ENCODE measurements around the gene ZNF343.

The ZNF343 gene

DNA sequence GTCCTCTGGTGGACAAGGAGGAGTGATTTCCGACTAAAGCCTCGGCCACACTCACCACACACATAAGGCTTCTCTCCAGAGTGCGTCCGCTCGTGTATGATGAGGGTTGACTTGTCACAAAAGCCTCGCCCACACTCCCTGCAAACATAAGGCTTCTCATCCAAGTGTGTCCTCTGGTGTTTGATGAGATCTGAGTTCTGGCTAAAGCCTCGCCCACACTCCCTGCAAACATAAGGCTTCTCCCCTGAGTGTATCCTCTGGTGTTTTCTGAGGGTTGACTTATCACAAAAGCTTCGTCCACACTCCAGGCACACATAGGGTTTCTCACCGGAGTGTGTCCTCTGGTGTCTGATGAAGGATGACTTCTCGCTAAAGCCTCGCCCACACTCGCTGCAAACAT is 25.2 kb downstream of the ZNF343 start:
- no peak for DNase-seq
- in situ Hi-C loops (cut with HindIII; ENCODE audit: low pct_ligation_motif_present, low pct_unique_long_range_greater_than_20kb, low sequenced_read_pairs), result no loop called here

DNA sequence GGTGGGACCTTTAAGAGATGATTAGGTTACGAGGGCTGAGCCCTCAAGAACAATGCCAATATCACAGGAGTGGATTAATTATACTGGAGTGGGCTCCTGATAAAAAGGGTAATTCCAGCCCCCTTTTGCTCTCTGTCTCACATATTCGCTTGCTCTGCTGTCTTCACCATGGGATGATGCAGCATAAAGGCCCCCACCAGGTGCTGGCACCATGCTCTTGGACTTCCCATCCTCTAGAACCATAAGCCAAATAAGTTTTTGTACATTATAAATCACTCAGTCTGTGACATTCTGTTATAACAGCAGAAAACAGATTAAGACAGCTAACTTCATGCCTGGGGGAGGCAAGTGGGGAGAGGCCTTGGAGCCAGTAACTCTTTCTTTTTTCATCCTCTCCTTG is 28.3 kb downstream of the ZNF343 start:
- in situ Hi-C loops (cut with HindIII; ENCODE audit: low pct_ligation_motif_present, low pct_unique_long_range_greater_than_20kb, low sequenced_read_pairs), result no loop called here
- no peak for DNase-seq

DNA sequence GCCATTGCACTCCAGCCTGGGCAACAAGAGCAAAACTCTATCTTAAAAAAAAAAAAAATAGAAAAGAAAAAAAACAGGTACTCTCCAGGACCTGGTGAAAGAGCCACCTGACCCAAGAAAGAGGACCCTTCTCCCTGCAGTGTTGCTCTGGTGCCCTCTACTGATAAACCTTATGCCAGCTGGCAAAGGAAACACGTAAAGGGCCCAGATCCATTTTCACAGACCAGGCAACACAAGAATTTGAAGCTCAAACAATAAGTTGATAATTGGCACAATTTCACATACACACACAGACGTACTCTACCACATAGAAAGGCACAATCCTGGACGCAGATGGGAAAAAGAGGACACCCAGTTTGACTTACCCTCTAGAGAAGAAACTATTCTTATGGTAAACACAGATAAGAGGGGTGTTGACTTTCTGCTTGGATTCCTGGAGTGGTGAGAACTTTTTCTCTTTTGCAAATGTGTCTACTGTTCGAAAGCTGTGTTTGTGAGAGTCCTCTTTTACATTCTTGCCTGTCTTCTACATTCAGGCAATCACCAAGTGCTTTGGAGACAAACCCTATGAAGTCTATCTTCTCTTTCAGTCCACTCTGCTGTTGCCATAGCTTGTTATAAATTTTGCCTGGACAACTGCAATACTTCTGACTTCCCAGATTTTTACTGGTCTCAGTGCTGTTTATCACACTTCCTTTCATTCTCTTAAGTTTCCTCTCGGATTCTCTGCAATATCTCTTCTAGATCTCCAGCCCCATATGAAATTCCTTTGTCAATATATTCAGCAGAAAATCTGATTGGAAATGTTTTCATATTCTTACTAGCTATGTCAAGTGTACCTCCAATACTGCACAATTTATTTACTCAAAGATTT is 31.7 kb downstream of the ZNF343 start:
- DNase-seq, result no peak
- in situ Hi-C loops (cut with HindIII; ENCODE audit: low pct_ligation_motif_present, low pct_unique_long_range_greater_than_20kb, low sequenced_read_pairs), result no loop called here

DNA sequence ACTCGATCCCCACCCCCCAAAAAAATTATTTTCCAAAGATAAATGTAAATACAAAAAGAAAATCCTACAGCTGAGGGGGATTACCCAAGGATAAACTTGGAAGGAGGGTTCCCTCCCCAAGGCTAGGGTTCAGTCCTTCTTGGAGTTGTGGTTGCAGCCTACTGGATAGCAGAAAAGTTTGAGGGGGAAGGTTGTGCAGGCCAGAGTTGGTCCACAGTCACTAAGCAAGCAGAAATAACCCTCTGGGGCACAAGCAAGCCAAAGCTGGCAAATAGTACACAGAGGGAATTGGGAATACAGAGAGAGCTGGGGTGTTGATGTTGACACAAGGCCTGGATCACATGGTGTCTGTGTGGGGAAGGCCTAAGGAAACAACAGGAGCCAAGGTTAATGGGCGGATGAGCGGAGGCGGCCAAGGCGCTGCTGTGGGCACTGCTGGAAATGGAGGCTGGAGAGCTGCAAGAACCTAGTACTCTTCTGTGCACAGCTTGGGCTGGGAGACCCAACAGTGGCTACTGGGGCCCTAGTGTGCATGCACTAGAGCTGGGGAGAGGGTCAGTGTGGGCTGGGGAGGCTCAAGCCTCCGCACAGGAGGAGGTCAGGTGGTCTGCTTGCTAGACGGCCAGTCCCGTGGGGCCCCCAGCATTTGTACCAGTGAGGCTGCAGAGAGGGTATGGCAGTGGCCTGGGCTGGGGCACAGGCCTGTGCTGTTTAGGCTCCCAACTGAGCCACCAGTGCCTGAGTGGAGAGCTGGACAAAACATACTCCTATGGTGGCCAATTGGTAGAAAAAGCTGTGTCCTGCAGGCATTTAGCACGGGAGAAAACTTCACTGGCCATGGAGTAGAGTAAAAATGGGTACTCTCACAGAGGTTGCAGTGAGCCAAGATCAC is 32.6 kb downstream of the ZNF343 start:
- no peak for DNase-seq
- in situ Hi-C loops (cut with HindIII; ENCODE audit: low pct_ligation_motif_present, low pct_unique_long_range_greater_than_20kb, low sequenced_read_pairs), result no loop called here

DNA sequence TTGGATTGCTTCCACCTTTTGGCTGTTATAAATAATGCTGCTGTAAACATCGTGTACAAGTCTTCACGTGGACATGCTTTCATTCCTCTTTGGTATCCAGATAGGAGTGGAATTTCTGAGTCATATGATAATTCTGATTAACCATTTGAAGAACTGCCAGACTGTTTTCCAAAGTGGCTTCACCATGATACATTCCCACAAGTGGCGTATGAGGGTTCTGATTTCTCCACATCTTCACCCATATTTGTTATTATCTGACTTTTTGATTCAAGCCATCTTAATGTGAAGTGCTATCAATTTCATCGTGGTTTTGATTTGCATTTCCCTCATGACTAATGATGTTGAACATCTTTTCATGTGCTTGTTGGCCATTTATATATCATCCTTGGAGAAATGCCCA is 35.2 kb downstream of the ZNF343 start:
- DNase-seq, result peak; percentile 17
- in situ Hi-C loops (cut with HindIII; ENCODE audit: low pct_ligation_motif_present, low pct_unique_long_range_greater_than_20kb, low sequenced_read_pairs), result no loop called here

DNA sequence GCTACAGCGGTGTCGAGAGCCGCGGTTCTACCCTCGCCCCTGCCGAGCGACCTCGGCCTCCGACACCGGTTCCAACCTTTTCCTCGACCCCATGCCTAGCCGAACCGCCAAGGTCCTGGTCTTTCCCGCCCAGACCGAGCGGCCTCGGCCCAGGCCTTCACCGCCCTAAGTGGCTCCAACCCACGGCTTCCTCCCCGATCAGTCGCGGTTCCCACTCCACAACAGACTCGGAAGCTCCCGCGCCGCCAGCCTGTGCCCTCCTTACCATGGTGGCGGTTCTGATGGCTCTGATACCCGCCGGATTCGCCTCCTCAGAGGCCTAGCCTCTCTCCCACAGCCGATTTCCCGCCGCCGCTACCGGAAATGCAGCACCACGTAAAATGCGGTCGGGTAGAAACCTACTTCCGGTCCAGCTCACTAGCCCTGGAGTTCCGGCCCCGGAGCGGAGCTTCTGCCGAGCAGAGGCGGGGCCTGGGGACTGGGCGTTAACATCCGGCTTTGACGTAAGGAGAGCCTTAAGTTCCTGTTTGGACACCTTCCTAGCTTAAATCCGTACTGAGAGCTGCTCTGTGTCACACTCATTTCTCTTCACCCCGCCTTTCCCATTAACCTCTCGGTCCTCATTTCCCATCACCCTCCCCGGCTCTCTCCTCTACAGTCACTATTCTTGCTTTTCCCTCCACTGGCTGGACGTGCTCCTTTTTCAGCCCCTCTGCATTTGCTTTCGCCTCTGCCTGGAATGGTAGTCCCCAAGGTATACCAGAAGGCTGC is 38.1 kb downstream of the ZNF343 start, which contains the start of gene SNRPB:
Gene SNRPB (minus strand): TSS at position 367 of the 771 bp plus-strand sequence. CDS start 99 bp downstream, at position 268.
- in situ Hi-C loops (cut with HindIII; ENCODE audit: low pct_ligation_motif_present, low pct_unique_long_range_greater_than_20kb, low sequenced_read_pairs), result no loop called here
- peak; percentile 98 for DNase-seq

DNA sequence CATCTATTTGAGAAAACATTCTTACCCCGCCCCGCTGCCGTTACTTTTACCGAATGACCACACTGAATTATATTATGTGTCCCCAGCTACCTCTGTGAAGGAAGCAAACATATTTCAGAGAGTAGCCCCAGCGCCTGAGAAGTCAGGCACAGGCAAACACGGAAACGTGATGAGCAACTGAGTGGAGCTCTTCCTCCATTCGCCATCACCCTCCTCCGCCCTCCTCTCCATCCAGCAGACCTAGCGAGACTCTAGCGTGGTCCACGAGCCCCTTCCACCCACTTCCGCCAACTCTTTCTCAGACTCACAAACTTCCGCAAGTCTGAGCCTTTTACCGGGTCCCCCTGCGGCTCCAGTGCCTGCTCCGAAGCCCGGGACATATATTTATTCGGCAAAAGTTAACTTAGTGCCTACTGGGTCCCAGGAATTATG is 38.7 kb downstream of the ZNF343 start:
- in situ Hi-C loops (cut with HindIII; ENCODE audit: low pct_ligation_motif_present, low pct_unique_long_range_greater_than_20kb, low sequenced_read_pairs), result no loop called here

DNA sequence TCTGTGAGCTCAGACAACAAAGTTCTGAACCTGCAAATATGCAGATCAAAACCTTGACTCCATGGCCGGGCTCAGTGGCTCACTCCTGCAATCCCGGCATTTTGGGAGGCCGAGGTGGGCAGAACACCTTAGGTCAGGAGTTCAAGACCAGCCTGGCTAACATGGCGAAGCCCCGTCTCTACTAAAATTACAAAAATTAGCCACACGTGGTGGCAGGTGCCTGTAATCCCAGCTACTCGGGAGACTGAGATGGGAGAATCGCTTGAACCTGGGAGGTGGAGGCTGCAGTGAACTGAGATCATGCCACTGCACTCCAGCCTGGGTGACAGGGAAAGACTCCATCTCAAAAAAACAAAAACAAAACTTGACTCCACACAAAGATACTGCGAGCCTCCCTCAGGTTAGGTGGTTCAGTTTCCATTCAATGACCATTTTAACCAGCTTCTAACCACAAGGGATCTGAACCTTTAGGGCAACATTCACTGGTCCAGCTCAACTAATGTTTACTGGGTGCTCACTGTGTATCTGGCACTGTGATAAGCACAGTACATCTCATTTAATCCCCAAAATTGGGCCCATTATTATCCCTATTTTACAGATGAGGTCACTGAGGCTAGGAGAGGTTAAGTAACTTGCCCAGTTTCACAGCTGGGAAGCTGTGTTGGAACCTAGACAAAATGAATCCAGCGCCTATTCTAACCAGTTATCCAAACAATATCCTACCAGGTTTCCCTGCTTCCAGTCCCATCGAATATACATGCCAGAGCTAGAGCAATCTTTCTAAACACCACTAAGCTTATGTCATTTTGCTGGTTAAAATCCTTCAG is 39.9 kb downstream of the ZNF343 start:
- no peak for DNase-seq
- in situ Hi-C loops (cut with HindIII; ENCODE audit: low pct_ligation_motif_present, low pct_unique_long_range_greater_than_20kb, low sequenced_read_pairs), result no loop called here

More for the DNA sequence above, 38.7 kb downstream of the ZNF343 start:
- peak; percentile 51 for DNase-seq

DNA sequence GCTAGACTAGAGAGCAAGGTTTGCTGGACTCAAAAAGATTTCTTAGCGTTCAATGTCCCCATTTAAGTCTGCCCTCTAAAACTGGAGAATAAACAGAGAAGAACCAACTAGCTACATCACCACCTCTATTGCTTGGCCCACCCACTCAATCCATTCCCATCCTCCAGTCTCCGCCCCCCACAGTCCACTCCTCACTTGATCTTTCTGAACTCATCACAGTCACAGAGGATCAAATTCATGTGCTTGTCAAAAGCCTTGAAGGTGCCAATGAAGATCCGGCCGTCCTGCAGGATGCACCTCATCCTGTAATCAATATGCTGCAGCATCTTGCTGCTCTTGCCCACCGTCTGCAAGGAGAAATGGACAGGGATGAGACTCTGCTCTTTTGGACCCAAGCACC is 41.3 kb downstream of the ZNF343 start:
- in situ Hi-C loops (cut with HindIII; ENCODE audit: low pct_ligation_motif_present, low pct_unique_long_range_greater_than_20kb, low sequenced_read_pairs), result no loop called here
- no peak for DNase-seq

DNA sequence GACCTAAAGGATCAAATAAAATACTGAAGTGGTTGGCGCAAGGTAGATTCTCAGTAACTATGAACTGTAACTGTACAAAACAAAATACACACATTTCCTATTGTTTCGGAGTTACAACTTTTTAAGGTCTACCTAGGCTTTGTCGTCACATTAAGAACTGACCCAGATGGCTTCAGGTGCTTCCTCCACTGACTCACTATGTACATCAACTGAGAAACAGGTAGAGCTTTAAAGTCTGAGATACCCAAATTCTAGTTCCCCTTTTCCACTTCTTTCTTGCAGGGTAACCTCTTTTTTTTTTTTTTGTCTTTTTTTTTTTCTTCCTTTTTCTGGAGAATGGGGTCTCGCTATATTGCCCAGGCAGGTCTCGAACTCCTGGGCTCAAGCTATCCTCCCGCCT is 43.6 kb downstream of the ZNF343 start:
- no peak for DNase-seq
- in situ Hi-C loops (cut with HindIII; ENCODE audit: low pct_ligation_motif_present, low pct_unique_long_range_greater_than_20kb, low sequenced_read_pairs), result no loop called here

DNA sequence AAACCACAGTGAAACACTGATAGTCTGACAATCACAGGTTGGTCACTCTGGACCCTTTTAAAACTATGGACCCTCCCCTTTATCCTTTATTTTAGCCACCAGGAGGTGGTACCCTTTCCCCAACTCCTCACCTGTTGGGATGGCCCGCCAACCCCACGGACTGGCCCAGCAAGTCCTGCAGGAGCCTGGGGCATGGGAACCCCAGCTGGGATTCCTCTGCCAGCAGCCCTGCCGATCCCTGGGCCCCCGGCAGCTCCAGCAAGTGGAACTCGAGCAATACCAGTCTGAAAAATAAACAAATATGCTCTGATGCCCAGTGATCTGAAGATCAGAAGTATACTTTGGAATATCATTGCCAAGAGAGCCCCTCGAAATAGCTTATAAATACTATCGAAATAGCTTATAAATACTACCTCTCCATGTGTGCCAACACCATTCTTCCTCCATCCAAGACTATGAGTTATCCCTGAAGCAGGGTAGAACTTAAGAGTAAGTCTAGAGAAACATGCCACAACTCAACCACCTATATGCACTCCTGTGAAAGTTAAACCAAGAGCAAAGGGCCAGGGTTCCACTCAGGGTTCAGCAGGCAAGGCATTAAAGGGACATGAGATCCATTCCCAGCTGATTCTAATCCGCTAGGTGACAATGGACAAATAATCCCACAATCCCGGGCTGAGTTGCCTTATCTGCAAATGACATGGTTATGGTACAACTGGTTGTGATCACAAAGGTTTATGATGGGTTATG is 44.9 kb downstream of the ZNF343 start:
- DNase-seq, result no peak

DNA sequence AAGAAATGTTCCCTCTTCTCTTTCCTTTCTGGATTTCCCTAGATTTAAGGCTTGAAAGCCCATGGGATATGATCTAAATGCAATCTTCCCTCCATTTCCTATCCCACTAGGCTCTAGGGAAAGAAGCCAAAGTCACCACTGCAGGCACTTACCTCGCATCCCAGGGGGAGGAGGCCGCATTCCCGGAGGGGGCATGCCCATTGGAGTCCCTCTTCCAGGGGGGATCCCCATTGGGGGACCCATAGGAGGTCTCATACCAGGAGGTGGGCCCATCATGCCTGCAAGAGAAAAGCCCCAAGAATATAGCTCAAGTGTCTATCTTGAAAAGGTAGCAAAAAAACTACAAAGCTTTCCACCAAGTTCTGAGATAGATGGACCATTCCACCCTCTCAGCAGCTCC is 46.2 kb downstream of the ZNF343 start:
- in situ Hi-C loops (cut with HindIII; ENCODE audit: low pct_ligation_motif_present, low pct_unique_long_range_greater_than_20kb, low sequenced_read_pairs), result no loop called here
- no peak for DNase-seq

More for the DNA sequence above, 44.9 kb downstream of the ZNF343 start:
- in situ Hi-C loops (cut with HindIII; ENCODE audit: low pct_ligation_motif_present, low pct_unique_long_range_greater_than_20kb, low sequenced_read_pairs), result no loop called here

DNA sequence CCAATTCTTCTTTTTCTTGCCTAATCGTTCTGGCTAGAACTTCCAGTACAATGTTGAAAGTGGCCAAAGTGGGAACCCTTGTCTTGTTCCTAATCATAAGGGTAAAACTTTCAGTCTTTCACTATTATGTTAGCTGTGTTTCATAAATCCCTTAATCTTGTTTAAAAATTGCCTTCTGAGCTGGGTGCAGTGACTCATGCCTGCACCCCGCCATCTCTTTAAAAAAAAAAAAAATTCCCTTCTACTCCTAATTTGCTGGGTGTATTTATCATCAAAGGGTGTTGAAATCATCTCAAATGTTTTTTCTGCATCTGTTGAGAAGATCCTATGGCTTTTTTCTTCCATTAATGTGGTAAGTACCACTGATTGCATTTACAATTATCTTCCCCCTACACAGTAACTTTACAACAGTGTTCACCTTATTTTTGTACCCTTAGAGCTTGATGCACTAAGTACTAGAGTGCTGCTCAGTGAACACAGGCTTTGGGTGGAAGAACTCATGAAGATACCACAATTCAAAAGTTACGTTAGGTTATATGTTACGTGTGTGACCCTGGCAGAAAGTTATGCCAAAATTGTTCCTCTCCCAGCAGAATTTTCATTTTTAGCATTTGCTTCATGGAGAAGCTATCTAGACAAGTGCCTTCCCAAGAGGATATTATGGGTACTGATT is 47.8 kb downstream of the ZNF343 start:
- in situ Hi-C loops (cut with HindIII; ENCODE audit: low pct_ligation_motif_present, low pct_unique_long_range_greater_than_20kb, low sequenced_read_pairs), result no loop called here
- no peak for DNase-seq

DNA sequence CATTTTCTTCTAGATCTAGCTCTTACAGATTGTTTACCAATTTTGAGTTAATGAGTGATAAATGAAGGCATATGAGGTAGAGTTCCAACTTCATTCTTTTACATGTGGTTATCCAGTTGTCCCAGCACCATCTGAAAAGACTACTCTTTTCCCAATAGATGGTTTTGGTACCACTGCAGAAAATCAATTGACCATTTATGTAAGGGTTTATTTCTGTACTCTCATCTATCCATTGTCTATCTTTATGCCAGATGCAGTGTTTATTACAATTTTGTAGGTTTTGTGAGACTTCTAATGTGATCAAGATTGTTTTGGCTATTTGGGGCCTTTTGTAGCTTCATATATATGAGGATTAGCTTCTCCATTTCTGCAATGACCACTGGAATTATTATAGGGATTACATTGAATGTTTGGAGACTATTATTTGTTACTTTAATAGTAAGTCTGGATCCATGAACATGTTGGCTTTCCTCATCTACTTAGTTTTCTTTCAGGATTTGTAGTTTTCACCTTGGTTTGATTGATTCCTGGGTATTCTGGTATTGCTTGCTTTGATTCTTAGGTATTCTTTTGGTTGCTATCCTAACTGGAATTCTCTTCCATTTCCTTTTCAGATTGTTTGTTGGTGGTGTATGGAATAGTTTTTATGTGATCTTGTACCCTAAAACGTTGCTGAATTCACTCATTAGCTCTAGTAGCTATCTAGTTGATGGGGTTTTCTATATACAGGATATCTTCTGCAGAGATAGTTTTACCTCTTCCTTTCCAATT is 48.5 kb downstream of the ZNF343 start:
- in situ Hi-C loops (cut with HindIII; ENCODE audit: low pct_ligation_motif_present, low pct_unique_long_range_greater_than_20kb, low sequenced_read_pairs), result no loop called here
- no peak for DNase-seq

DNA sequence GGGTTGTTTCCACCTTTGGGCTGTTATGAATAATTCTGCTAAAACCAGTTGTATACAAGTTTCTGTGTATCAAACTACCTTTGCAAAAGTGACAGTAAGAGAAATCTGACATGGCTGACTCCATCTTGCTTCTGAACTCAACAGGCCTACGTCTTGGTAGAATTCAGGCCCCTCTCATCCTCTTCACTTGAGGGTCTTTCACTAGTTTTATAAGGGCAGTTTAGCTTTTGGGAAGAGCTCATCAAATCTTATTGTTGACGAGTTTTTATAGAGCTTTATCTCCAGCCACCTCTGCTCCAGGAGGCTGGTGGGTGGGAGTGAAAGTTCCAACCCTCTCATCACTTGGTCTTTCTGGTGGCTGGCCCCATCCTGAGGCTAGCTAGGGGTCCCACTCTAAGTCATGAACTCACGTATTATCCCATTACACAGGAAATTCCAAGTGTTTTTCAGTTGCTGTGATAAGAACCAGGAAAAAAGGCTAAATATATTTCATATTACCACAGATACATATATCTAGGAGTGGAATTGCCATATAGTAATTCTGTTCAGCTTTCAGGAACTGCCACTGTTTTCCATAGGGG is 49.7 kb downstream of the ZNF343 start:
- no peak for DNase-seq
- in situ Hi-C loops (cut with HindIII; ENCODE audit: low pct_ligation_motif_present, low pct_unique_long_range_greater_than_20kb, low sequenced_read_pairs), result no loop called here

Measured in ACHN (cell line).